Measurements from ENCODE around the gene P2RY2. TPM values are rescaled to one million over a fixed set of nuclear protein-coding genes. Genes with fewer than 3 reads are reported as not detected.
A peak's percentile ranks its signal among the peaks of the same experiment; 100 is the strongest.

Gene P2RY2
- total RNA-seq, 1 donor from 2014 or later, result 0.96 TPM

GRCh38 chr11:73177380-73177777, 40.7 kb upstream of the P2RY2 start:
- no peak overlapping the region for H3K4me3 Mint-ChIP-seq (ENCODE audit: low read depth)
- H3K27me3 Mint-ChIP-seq, result peaks cover 9% of the 10 kb centered on the region
- DNase-seq (ENCODE audit: low spot score, unreplicated experiment), result no peak
- no peak for TF ChIP-seq CTCF (IDR thresholded peaks at IDR 0.05; ENCODE audit: unreplicated experiment)
- H3K4me1 Mint-ChIP-seq (ENCODE audit: low read depth), result peaks cover 15% of the 10 kb centered on the region
- H3K36me3 Mint-ChIP-seq (ENCODE audit: insufficient read depth), result no peaks in the 10 kb centered on the region
- H3K9me3 Mint-ChIP-seq (ENCODE audit: low read depth), result peaks cover 5% of the 10 kb centered on the region
- H3K27ac Mint-ChIP-seq, result no peak overlapping the region

GRCh38 chr11:73177778-73178539, 40.1 kb upstream of the P2RY2 start:
- Mint-ChIP-seq H3K4me3 (ENCODE audit: low read depth) (no peak overlapping the region), H3K27me3 (peaks cover 10% of the 10 kb centered on the region), H3K27ac (no peak overlapping the region), H3K9me3 (ENCODE audit: low read depth) (peaks cover 5% of the 10 kb centered on the region), H3K4me1 (ENCODE audit: low read depth) (peaks cover 14% of the 10 kb centered on the region), H3K36me3 (ENCODE audit: insufficient read depth) (no peaks in the 10 kb centered on the region)
- TF ChIP-seq CTCF (IDR thresholded peaks at IDR 0.05; ENCODE audit: unreplicated experiment), result peak; percentile 79
- peak; percentile 58 for DNase-seq (ENCODE audit: low spot score, unreplicated experiment)

- peaks cover 5% of the 10 kb centered on the region for H3K9me3 Mint-ChIP-seq (ENCODE audit: low read depth)
- peaks cover 11% of the 10 kb centered on the region for H3K4me1 Mint-ChIP-seq (ENCODE audit: low read depth)
- H3K27me3 Mint-ChIP-seq, result peaks cover 16% of the 10 kb centered on the region
- no peak overlapping the region for H3K4me3 Mint-ChIP-seq (ENCODE audit: low read depth)
- DNase-seq (ENCODE audit: low spot score, unreplicated experiment), result no peak
- no peak overlapping the region for H3K27ac Mint-ChIP-seq
- no peaks in the 10 kb centered on the region for H3K36me3 Mint-ChIP-seq (ENCODE audit: insufficient read depth)
- TF ChIP-seq CTCF (IDR thresholded peaks at IDR 0.05; ENCODE audit: unreplicated experiment), result no peak
These were observed 39.4 kb upstream of the P2RY2 start for GRCh38 chr11:73178681-73179080.

GRCh38 chr11:73182824-73183321, 35.2 kb upstream of the P2RY2 start:
- TF ChIP-seq CTCF (IDR thresholded peaks at IDR 0.05; ENCODE audit: unreplicated experiment), result no peak
- Mint-ChIP-seq H3K4me1 (ENCODE audit: low read depth) (no peaks in the 10 kb centered on the region), H3K27me3 (peaks cover 18% of the 10 kb centered on the region), H3K27ac (no peak overlapping the region), H3K36me3 (ENCODE audit: insufficient read depth) (no peaks in the 10 kb centered on the region), H3K9me3 (ENCODE audit: low read depth) (peaks cover 5% of the 10 kb centered on the region), H3K4me3 (ENCODE audit: low read depth) (no peak overlapping the region)
- DNase-seq (ENCODE audit: low spot score, unreplicated experiment), result no peak

GRCh38 chr11:73184953-73185671, 33.0 kb upstream of the P2RY2 start:
- Mint-ChIP-seq H3K4me1 (ENCODE audit: low read depth) (peaks cover 5% of the 10 kb centered on the region), H3K27me3 (peaks cover 19% of the 10 kb centered on the region)

More at GRCh38 chr11:73184953-73185671, 33.0 kb upstream of the P2RY2 start:
- H3K36me3 Mint-ChIP-seq (ENCODE audit: insufficient read depth), result no peaks in the 10 kb centered on the region
- DNase-seq (ENCODE audit: low spot score, unreplicated experiment), result peak; percentile 46
- no peak overlapping the region for H3K4me3 Mint-ChIP-seq (ENCODE audit: low read depth)
- peaks cover 5% of the 10 kb centered on the region for H3K9me3 Mint-ChIP-seq (ENCODE audit: low read depth)
- no peak overlapping the region for H3K27ac Mint-ChIP-seq
- TF ChIP-seq CTCF (IDR thresholded peaks at IDR 0.05; ENCODE audit: unreplicated experiment), result peak; percentile 85

All from progenitor cell of endocrine pancreas (in vitro differentiated cells).